ENCODE results near the gene GADD45G.
A peak's percentile ranks its signal among the peaks of the same experiment; 100 is the strongest.

GADD45G gene

GRCh38 chr9:89621031-89621430, 16.2 kb downstream of the GADD45G start:
- TF ChIP-seq CTCF (IDR thresholded peaks at IDR 0.05; ENCODE audit: extremely low read depth, insufficient read depth, missing control alignments) = no peak
- in situ Hi-C loops (cut with MboI; ENCODE audit: low pct_unique_long_range_greater_than_20kb, low sequenced_read_pairs, unreplicated experiment) = no loop called here
- no peak for DNase-seq (ENCODE audit: low spot score)

- DNase-seq (ENCODE audit: low spot score) = no peak
- in situ Hi-C loops (cut with MboI; ENCODE audit: low pct_unique_long_range_greater_than_20kb, low sequenced_read_pairs, unreplicated experiment) = no loop called here
Observed at GRCh38 chr9:89621676-89622075, 16.9 kb downstream of the GADD45G start.

GRCh38 chr9:89622933-89623861, 18.4 kb downstream of the GADD45G start:
- no peak for TF ChIP-seq CTCF (IDR thresholded peaks at IDR 0.05; ENCODE audit: extremely low read depth, insufficient read depth, missing control alignments)
- DNase-seq (ENCODE audit: low spot score) = no peak
- in situ Hi-C loops (cut with MboI; ENCODE audit: low pct_unique_long_range_greater_than_20kb, low sequenced_read_pairs, unreplicated experiment) = no loop called here

More at GRCh38 chr9:89621676-89622075, 16.9 kb downstream of the GADD45G start:
- no peak for TF ChIP-seq CTCF (IDR thresholded peaks at IDR 0.05; ENCODE audit: extremely low read depth, insufficient read depth, missing control alignments)

GRCh38 chr9:89623925-89624420, 19.2 kb downstream of the GADD45G start:
- in situ Hi-C loops (cut with MboI; ENCODE audit: low pct_unique_long_range_greater_than_20kb, low sequenced_read_pairs, unreplicated experiment) = no loop called here
- peak; percentile 11 for TF ChIP-seq CTCF (IDR thresholded peaks at IDR 0.05; ENCODE audit: extremely low read depth, insufficient read depth, missing control alignments)
- no peak for DNase-seq (ENCODE audit: low spot score)

GRCh38 chr9:89625721-89626687, 21.2 kb downstream of the GADD45G start:
- no peak for TF ChIP-seq CTCF (IDR thresholded peaks at IDR 0.05; ENCODE audit: extremely low read depth, insufficient read depth, missing control alignments)
- in situ Hi-C loops (cut with MboI; ENCODE audit: low pct_unique_long_range_greater_than_20kb, low sequenced_read_pairs, unreplicated experiment) = no loop called here
- no peak for DNase-seq (ENCODE audit: low spot score)

- TF ChIP-seq CTCF (IDR thresholded peaks at IDR 0.05; ENCODE audit: extremely low read depth, insufficient read depth, missing control alignments) = no peak
- no peak for DNase-seq (ENCODE audit: low spot score)
- in situ Hi-C loops (cut with MboI; ENCODE audit: low pct_unique_long_range_greater_than_20kb, low sequenced_read_pairs, unreplicated experiment) = no loop called here
Observed at GRCh38 chr9:89626741-89627265, 22.0 kb downstream of the GADD45G start.
